ENCODE results near the gene DPP6.

DNA sequence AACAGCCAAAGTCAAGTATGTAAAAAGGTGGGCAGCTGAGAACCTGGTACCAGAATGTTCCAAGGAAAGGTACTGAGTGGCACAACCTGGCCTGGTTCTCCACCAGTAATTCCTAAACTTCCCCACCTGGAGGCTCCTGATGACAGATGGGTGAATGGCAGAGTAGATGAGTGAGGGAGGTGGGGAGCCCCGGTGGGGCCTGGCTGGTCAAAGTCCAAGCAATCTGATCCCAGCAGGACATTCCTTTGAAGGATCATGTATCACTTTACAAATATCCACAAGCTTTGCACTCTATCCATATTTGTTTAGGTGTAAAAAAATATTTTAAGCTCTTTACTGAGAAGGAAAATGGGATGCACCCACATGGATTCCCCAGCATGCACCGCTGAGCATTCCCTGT lies 250.2 kb downstream of the DPP6 start:
- TF ChIP-seq, protein P1, sequence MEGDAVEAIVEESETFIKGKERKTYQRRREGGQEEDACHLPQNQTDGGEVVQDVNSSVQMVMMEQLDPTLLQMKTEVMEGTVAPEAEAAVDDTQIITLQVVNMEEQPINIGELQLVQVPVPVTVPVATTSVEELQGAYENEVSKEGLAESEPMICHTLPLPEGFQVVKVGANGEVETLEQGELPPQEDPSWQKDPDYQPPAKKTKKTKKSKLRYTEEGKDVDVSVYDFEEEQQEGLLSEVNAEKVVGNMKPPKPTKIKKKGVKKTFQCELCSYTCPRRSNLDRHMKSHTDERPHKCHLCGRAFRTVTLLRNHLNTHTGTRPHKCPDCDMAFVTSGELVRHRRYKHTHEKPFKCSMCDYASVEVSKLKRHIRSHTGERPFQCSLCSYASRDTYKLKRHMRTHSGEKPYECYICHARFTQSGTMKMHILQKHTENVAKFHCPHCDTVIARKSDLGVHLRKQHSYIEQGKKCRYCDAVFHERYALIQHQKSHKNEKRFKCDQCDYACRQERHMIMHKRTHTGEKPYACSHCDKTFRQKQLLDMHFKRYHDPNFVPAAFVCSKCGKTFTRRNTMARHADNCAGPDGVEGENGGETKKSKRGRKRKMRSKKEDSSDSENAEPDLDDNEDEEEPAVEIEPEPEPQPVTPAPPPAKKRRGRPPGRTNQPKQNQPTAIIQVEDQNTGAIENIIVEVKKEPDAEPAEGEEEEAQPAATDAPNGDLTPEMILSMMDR (IDR thresholded peaks at IDR 0.05 in 8 of 11, conservative IDR thresholded peaks at IDR 0.05 in 3 of 11), result no peak
- TF ChIP-seq POLR2A (IDR thresholded peaks at IDR 0.05) (no peak), POLR2AphosphoS5 (IDR thresholded peaks at IDR 0.05) (no peak)
